Caco-2 (cell line): Measurements from ENCODE around the gene H2AZ2. TPM values are rescaled to one million over a fixed set of nuclear protein-coding genes. Genes with fewer than 3 reads are reported as not detected.
A peak's percentile ranks its signal among the peaks of the same experiment; 100 is the strongest.

Experiments
- BruUV-seq: library from RNA; stranded (reverse); fragments of 400-500 nt; replicated peaks from 2 replicates; lab custom pipeline; 2021; lab: Mats Ljungman, UMichigan
- CTCF ChIA-PET: fragments of 300-600 bp; sonication (Branson Sonifier 250); formaldehyde crosslinking; loops from one replicate; lab custom pipeline; 2022; ENCODE audit warnings: antibody characterized with exemption; lab: Charles Lee
- POLR2A ChIA-PET: fragments of 300-600 bp; sonication (Branson Sonifier 250); formaldehyde crosslinking; loops from one replicate; lab custom pipeline; 2022; ENCODE audit warnings: antibody characterized with exemption; lab: Charles Lee
- DNase-seq, 2 experiments: peaks; one replicate each; pipeline versions ENCODE4 v3.0.0 to v3.0.0-alpha.2; 2020 to 2022
- H3K27me3 ChIP-seq: replicated peaks from 2 replicates; pipeline ENCODE4 v1.6.0; 2011; ENCODE audit warnings: low read length; ENCODE audit not compliant: control insufficient read depth, insufficient read depth
- H3K36me3 ChIP-seq: 2 replicates; pipeline ENCODE4 v1.5.1; 2011; ENCODE audit warnings: low read length; ENCODE audit not compliant: control insufficient read depth, insufficient read depth
- H3K4me1 ChIP-seq: fragments of 250-450 bp; sonication (Bioruptor Pico); 2 replicates; pipeline ENCODE4 v1.5.1; 2020; ENCODE audit warnings: mild to moderate bottlenecking
- H3K4me3 ChIP-seq: 2 replicates; pipeline ENCODE4 v1.5.1; 2011; ENCODE audit warnings: low read depth, mild to moderate bottlenecking, control low read depth, low read length
- H3K9me3 ChIP-seq: fragments of 250-450 bp; sonication (Bioruptor Pico); 2 replicates; pipeline ENCODE4 v1.5.1; 2020; ENCODE audit warnings: mild to moderate bottlenecking, moderate library complexity
- H3K27ac Mint-ChIP-seq: one replicate; pipeline ENCODE4 v1.8.0; 2022; ENCODE audit warnings: mixed read lengths; ENCODE audit not compliant: unreplicated experiment
- H3K27me3 Mint-ChIP-seq: one replicate; pipeline ENCODE4 v1.8.0; 2022; ENCODE audit warnings: mixed read lengths; ENCODE audit not compliant: insufficient read depth, unreplicated experiment
- H3K36me3 Mint-ChIP-seq: one replicate; pipeline ENCODE4 v1.8.0; 2022; ENCODE audit warnings: mild to moderate bottlenecking, mixed read lengths; ENCODE audit not compliant: insufficient read depth, unreplicated experiment
- H3K4me1 Mint-ChIP-seq: one replicate; pipeline ENCODE4 v1.8.0; 2022; ENCODE audit warnings: low read depth, mixed read lengths; ENCODE audit not compliant: unreplicated experiment
- H3K4me3 Mint-ChIP-seq: one replicate; pipeline ENCODE4 v1.8.0; 2022; ENCODE audit warnings: mild to moderate bottlenecking, moderate library complexity, mixed read lengths; ENCODE audit not compliant: unreplicated experiment
- H3K9me3 Mint-ChIP-seq: one replicate; pipeline ENCODE4 v1.8.0; 2022; ENCODE audit warnings: mixed read lengths; ENCODE audit not compliant: unreplicated experiment
- CTCF ChIP-seq, 2 experiments: fragments of 200-600 bp in 1 of 2; IDR thresholded peaks; 1 replicate in 1 of 2; 2 replicates in 1 of 2; pipeline versions ENCODE4 v1.5.1 to v1.8.0; 2011 to 2022; ENCODE audit warnings: antibody characterized with exemption in 1 of 2, control low read depth in 1 of 2, inconsistent platforms in 1 of 2, low read depth in 1 of 2, low read length in 1 of 2, mild to moderate bottlenecking in 1 of 2, moderate library complexity in 1 of 2; ENCODE audit not compliant: insufficient read depth in 1 of 2, severe bottlenecking in 1 of 2, unreplicated experiment in 1 of 2
- intact Hi-C: fragments of 100-400 bp; cut with micrococcal nuclease; formaldehyde crosslinking; loops from one replicate; pipeline ENCODE4 v1.10.0; 2022; ENCODE audit not compliant: unreplicated experiment
- total RNA-seq: library from RNA; stranded (reverse); gene quantifications from 2 replicates; pipeline ENCODE4 v1.2.3, GENCODE V29; 2022

Gene H2AZ2
- total RNA-seq, 1 experiment from 2014 or later, result 244 TPM

DNA sequence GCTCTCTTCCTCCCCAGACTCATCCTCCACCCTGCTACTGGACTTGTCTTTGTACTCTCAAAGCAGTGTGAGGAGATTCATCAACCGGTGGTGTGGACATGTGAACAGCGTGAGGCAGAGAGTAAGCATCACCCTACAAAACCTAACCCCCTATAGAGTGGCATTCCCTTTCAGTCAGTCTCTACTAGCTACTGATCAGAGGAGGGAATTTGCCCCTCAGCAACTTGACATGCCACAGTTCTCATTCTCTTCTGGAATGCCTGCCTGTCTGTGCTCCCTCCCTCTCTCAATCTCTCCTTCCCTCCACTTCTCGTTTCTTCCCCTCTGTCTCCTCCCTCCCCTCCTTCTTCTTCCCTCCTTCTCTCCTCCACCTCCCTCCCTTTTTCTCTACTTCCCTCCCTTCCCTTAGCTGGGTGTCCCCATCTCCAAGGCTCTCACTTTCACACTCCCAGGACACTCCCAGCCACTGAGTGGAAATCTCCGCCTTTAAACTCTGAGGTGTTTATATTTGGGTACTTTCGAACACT is 24.6 kb downstream of the H2AZ2 start:
- Mint-ChIP-seq H3K4me1 (no peaks in the 10 kb centered on the region), H3K27ac (no peak overlapping the region), H3K9me3 (no peaks in the 10 kb centered on the region), H3K4me3 (no peak overlapping the region), H3K36me3 (peaks cover 24% of the 10 kb centered on the region), H3K27me3 (no peaks in the 10 kb centered on the region)
- intact Hi-C loops, result no loop called here
- Histone ChIP-seq H3K9me3 (no peaks in the 10 kb centered on the region), H3K27me3 (no peaks in the 10 kb centered on the region), H3K36me3 (peaks cover 3% of the 10 kb centered on the region; the same call in 1 of the 2 replicates), H3K4me3 (no peak overlapping the region), H3K4me1 (no peaks in the 10 kb centered on the region)
- ChIA-PET CTCF (no interaction called here), POLR2A (no interaction called here)
- DNase-seq, result no peak
- no peak for TF ChIP-seq CTCF (IDR thresholded peaks at IDR 0.05; ENCODE audit: insufficient read depth in 1 of 2, low read depth in 1 of 2, low read length in 1 of 2, severe bottlenecking in 1 of 2, unreplicated experiment in 1 of 2)
- no TSS peak for BruUV-seq

- H3K36me3 ChIP-seq, result no peaks in the 10 kb centered on the region
- Mint-ChIP-seq H3K36me3 (peaks cover 20% of the 10 kb centered on the region), H3K4me1 (no peaks in the 10 kb centered on the region), H3K4me3 (no peak overlapping the region), H3K9me3 (no peaks in the 10 kb centered on the region), H3K27me3 (no peaks in the 10 kb centered on the region), H3K27ac (no peak overlapping the region)
- no peaks in the 10 kb centered on the region for H3K27me3 ChIP-seq
- H3K4me1 ChIP-seq, result no peaks in the 10 kb centered on the region
- BruUV-seq, result no TSS peak
- ChIA-PET CTCF (no interaction called here), POLR2A (no interaction called here)
- DNase-seq, result peak in 1 of 2 experiments; percentile 30
- no peaks in the 10 kb centered on the region for H3K9me3 ChIP-seq
- TF ChIP-seq CTCF (IDR thresholded peaks at IDR 0.05; ENCODE audit: insufficient read depth in 1 of 2, low read depth in 1 of 2, low read length in 1 of 2, severe bottlenecking in 1 of 2, unreplicated experiment in 1 of 2), result no peak
- no peak overlapping the region for H3K4me3 ChIP-seq
- intact Hi-C loops, result no loop called here
These were observed 28.6 kb downstream of the H2AZ2 start for GRCh38 chr7:44819292-44819691.

DNA sequence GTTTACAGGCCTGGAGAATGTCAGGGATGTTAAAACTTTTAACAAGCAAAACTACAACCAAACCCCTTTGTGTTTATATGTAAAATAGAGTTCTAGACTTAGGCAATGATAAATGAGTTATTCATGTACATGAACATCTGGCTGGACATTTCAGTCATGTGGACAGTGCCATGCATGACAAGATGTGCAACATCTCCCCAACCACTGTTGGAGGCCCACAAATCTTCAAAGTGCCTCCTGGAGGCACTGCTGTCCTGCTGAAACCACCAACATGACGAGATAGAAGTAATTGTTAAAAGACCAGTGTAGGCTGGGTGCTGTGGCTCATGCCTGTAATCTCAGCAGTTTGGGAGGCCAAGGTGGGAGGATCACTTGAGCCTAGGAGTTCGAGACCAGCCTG is 33.0 kb downstream of the H2AZ2 start:
- Mint-ChIP-seq H3K27me3 (no peaks in the 10 kb centered on the region), H3K36me3 (peaks cover 8% of the 10 kb centered on the region), H3K27ac (no peak overlapping the region), H3K9me3 (no peaks in the 10 kb centered on the region), H3K4me3 (no peak overlapping the region), H3K4me1 (no peaks in the 10 kb centered on the region)
- Histone ChIP-seq H3K36me3 (no peaks in the 10 kb centered on the region), H3K4me1 (no peaks in the 10 kb centered on the region), H3K27me3 (no peaks in the 10 kb centered on the region), H3K9me3 (no peaks in the 10 kb centered on the region), H3K4me3 (no peak overlapping the region)
- ChIA-PET CTCF (no interaction called here), POLR2A (no interaction called here)
- BruUV-seq, result no TSS peak
- no peak for TF ChIP-seq CTCF (IDR thresholded peaks at IDR 0.05; ENCODE audit: insufficient read depth in 1 of 2, low read depth in 1 of 2, low read length in 1 of 2, severe bottlenecking in 1 of 2, unreplicated experiment in 1 of 2)
- intact Hi-C loops, result no loop called here
- no peak for DNase-seq
